ENCODE results near the gene LINC01488.

The LINC01488 gene

GRCh38 chr11:69535908-69536307 lies 54.4 kb downstream of the LINC01488 start:
- DNase-seq, result no peak

- DNase-seq, result no peak
Observed at GRCh38 chr11:69536406-69536805, 54.9 kb downstream of the LINC01488 start.

- no peak for DNase-seq
Observed at GRCh38 chr11:69537126-69537525, 55.7 kb downstream of the LINC01488 start.

- no peak for DNase-seq
Observed at GRCh38 chr11:69537855-69538640, 56.6 kb downstream of the LINC01488 start.

GRCh38 chr11:69538854-69539253 lies 57.4 kb downstream of the LINC01488 start:
- DNase-seq, result no peak

- no peak for DNase-seq
Observed at GRCh38 chr11:69539416-69540117, 58.1 kb downstream of the LINC01488 start.

GRCh38 chr11:69540118-69541000 lies 58.9 kb downstream of the LINC01488 start:
- DNase-seq, result no peak

- DNase-seq, result no peak
Observed at GRCh38 chr11:69541001-69541285, 59.5 kb downstream of the LINC01488 start.

- no peak for DNase-seq
Observed at GRCh38 chr11:69541501-69542313, 60.2 kb downstream of the LINC01488 start.

GRCh38 chr11:69542314-69543168 lies 61.1 kb downstream of the LINC01488 start:
- DNase-seq, result no peak
